Measurements from ENCODE around the gene PPARGC1A.
A peak's percentile ranks its signal among the peaks of the same experiment; 100 is the strongest.

Gene PPARGC1A

GRCh38 chr4:23889814-23890341 is at the start of gene PPARGC1A:
TSS of gene PPARGC1A (minus strand) at chr4:23890047. CDS start at chr4:23889957, 90 bp downstream.
- TF ChIP-seq ZFX (IDR thresholded peaks at IDR 0.05) (no peak), CTCF (conservative IDR thresholded peaks at IDR 0.05) (no peak)
- H3K27ac ChIP-seq, result no peak within 1 kb of the TSS

GRCh38 chr4:23938796-23939195 is 48.9 kb upstream of the PPARGC1A start:
- H3K27ac ChIP-seq, result no peak overlapping the region
- TF ChIP-seq ZFX (IDR thresholded peaks at IDR 0.05) (no peak), CTCF (conservative IDR thresholded peaks at IDR 0.05) (no peak)

- H3K27ac ChIP-seq, result no peak overlapping the region
These were observed 47.3 kb upstream of the PPARGC1A start for GRCh38 chr4:23937173-23937572.

GRCh38 chr4:23934915-23935314 is 45.1 kb upstream of the PPARGC1A start:
- no peak overlapping the region for H3K27ac ChIP-seq
- TF ChIP-seq CTCF (conservative IDR thresholded peaks at IDR 0.05) (no peak), ZFX (IDR thresholded peaks at IDR 0.05) (no peak)

More at GRCh38 chr4:23937173-23937572, 47.3 kb upstream of the PPARGC1A start:
- TF ChIP-seq ZFX (IDR thresholded peaks at IDR 0.05) (no peak), CTCF (conservative IDR thresholded peaks at IDR 0.05) (no peak)

GRCh38 chr4:23934223-23934622 is 44.4 kb upstream of the PPARGC1A start:
- no peak overlapping the region for H3K27ac ChIP-seq
- TF ChIP-seq CTCF (conservative IDR thresholded peaks at IDR 0.05) (no peak), ZFX (IDR thresholded peaks at IDR 0.05) (no peak)

GRCh38 chr4:23932901-23933308 is 43.1 kb upstream of the PPARGC1A start:
- no peak overlapping the region for H3K27ac ChIP-seq
- peak; percentile 10; the same call in 1 of the 2 replicates for TF ChIP-seq CTCF (conservative IDR thresholded peaks at IDR 0.05)
- TF ChIP-seq ZFX (IDR thresholded peaks at IDR 0.05), result no peak

GRCh38 chr4:23932186-23932585 is 42.3 kb upstream of the PPARGC1A start:
- H3K27ac ChIP-seq, result no peak overlapping the region
- TF ChIP-seq CTCF (conservative IDR thresholded peaks at IDR 0.05) (no peak), ZFX (IDR thresholded peaks at IDR 0.05) (no peak)
